Esophagus muscularis mucosa (tissue), 3 donors: ENCODE measurements around the gene FAM161A.

ENCODE experiments used
- CTCF ChIP-seq, 3 experiments: fragments of 200-600 bp in 2 of 3; fragments of 450-650 bp in 1 of 3; sonication (generic) in 2 of 3; IDR thresholded peaks; one replicate each; pipeline ENCODE4 v1.5.1; 2017 to 2019; ENCODE audit warnings: antibody characterized with exemption in 3 of 3, mild to moderate bottlenecking in 2 of 3, moderate library complexity in 1 of 3
- POLR2A ChIP-seq: fragments of 450-650 bp; IDR thresholded peaks from one replicate; pipeline ENCODE4 v1.6.1; 2017; ENCODE audit warnings: antibody characterized with exemption, moderate library complexity, mild to moderate bottlenecking, low read depth
- POLR2AphosphoS5 ChIP-seq, 2 donors: sonication (generic); formaldehyde crosslinking; IDR thresholded peaks; one replicate each; pipeline ENCODE4 v1.6.1; 2017; ENCODE audit warnings: antibody characterized with exemption in 2 of 2

- no peak for TF ChIP-seq CTCF (IDR thresholded peaks at IDR 0.05)
- TF ChIP-seq POLR2A: no peak
- TF ChIP-seq POLR2AphosphoS5 (IDR thresholded peaks at IDR 0.05): no peak
Measured at GRCh38 chr2:61900281-61900680, 46.4 kb upstream of the FAM161A start.
